Choroid plexus epithelial cell (primary cell): ENCODE data around the gene IGIP.
A peak's percentile ranks its signal among the peaks of the same experiment; 100 is the strongest.

Experiments used
- DNase-seq: peaks from one replicate; pipeline ENCODE4 v3.0.0-alpha.2; 2010; ENCODE audit warnings: low read depth
- H3K4me3 ChIP-seq: 2 replicates; pipeline ENCODE4 v1.5.1; 2011; ENCODE audit warnings: low read depth, mild to moderate bottlenecking, control low read depth, low read length, moderate library complexity
- CTCF ChIP-seq: conservative IDR thresholded peaks from 2 replicates; pipeline ENCODE4 v1.5.1; 2011; ENCODE audit warnings: low read depth, mild to moderate bottlenecking, control low read depth, inconsistent platforms, low read length, moderate library complexity

The IGIP gene

GRCh38 chr5:140172483-140172882 is 46.7 kb downstream of the IGIP start:
- TF ChIP-seq CTCF = no peak
- no peak for DNase-seq
- H3K4me3 ChIP-seq = no peak overlapping the region

GRCh38 chr5:140174014-140174413 is 48.3 kb downstream of the IGIP start:
- TF ChIP-seq CTCF = no peak
- no peak overlapping the region for H3K4me3 ChIP-seq
- DNase-seq = no peak

- peak; percentile 96 for DNase-seq
- H3K4me3 ChIP-seq = peak within 1 kb of the TSS; percentile 88
- TF ChIP-seq CTCF = no peak
Measured at GRCh38 chr5:140174465-140175366, 49.0 kb downstream of the IGIP start, which contains the start of gene CYSTM1. CYSTM1 (plus strand) TSS chr5:140175188; CDS start chr5:140194466, 19,278 bp downstream.

GRCh38 chr5:140175367-140176030 is 49.8 kb downstream of the IGIP start:
- peak; percentile 24 for TF ChIP-seq CTCF
- peak overlapping the region; percentile 88 for H3K4me3 ChIP-seq
- DNase-seq = peak; percentile 53

- no peak for DNase-seq
- H3K4me3 ChIP-seq = peak overlapping the region; percentile 88
- no peak for TF ChIP-seq CTCF
Measured at GRCh38 chr5:140176031-140176387, 50.3 kb downstream of the IGIP start.

GRCh38 chr5:140178086-140178410 is 52.3 kb downstream of the IGIP start:
- TF ChIP-seq CTCF = no peak
- DNase-seq = no peak
- H3K4me3 ChIP-seq = no peak overlapping the region
